Measurements from ENCODE around the gene DDX18.

DDX18 gene

DNA sequence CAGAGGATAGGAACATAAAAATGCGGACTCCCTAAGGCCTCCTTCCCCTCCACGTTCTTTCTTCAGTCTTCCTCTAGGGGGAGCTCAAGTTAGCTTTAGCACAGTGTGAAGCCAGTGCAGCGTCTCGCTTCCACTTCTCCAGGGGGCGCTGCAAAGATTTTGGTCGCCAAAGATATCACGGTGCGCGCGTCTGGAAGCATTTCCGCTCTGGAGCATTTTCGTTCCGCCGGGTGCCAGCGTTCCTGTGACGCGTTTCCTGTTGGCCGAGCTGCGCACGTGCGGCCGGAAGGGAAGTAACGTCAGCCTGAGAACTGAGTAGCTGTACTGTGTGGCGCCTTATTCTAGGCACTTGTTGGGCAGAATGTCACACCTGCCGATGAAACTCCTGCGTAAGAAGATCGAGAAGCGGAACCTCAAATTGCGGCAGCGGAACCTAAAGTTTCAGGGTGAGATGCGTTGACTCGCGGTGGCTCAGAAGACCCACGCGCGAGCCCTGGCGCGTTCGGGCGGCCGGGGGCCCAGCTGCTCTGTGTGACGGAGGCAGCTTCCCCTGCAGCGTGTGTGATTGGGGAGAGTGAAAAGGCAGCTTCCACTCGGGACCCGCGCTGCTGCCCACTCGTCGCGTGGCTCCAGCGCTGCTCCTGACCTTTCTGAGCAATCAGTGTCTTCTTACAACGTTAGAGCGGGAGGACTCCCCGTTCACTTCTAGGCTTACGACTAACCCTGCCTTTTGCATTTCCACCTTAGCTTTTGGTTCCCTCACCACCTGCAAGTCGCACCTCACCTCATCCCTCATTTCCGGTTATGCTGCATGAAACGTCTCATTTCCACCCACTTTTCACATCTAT is at the start of gene DDX18:
Gene DDX18, plus strand, starts transcription at position 275 of the 848 bp plus-strand sequence. Its CDS starts 87 bp downstream, at position 362.
- in situ Hi-C loops (cut with MboI; ENCODE audit: low pct_unique_long_range_greater_than_20kb, low sequenced_read_pairs, unreplicated experiment) = no loop called here
- TF ChIP-seq, protein P1, sequence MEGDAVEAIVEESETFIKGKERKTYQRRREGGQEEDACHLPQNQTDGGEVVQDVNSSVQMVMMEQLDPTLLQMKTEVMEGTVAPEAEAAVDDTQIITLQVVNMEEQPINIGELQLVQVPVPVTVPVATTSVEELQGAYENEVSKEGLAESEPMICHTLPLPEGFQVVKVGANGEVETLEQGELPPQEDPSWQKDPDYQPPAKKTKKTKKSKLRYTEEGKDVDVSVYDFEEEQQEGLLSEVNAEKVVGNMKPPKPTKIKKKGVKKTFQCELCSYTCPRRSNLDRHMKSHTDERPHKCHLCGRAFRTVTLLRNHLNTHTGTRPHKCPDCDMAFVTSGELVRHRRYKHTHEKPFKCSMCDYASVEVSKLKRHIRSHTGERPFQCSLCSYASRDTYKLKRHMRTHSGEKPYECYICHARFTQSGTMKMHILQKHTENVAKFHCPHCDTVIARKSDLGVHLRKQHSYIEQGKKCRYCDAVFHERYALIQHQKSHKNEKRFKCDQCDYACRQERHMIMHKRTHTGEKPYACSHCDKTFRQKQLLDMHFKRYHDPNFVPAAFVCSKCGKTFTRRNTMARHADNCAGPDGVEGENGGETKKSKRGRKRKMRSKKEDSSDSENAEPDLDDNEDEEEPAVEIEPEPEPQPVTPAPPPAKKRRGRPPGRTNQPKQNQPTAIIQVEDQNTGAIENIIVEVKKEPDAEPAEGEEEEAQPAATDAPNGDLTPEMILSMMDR (IDR thresholded peaks at IDR 0.05; ENCODE audit: extremely low read depth, insufficient read depth, missing control alignments) = peak; percentile 98
- DNase-seq (ENCODE audit: low spot score) = peak; percentile 83

DNA sequence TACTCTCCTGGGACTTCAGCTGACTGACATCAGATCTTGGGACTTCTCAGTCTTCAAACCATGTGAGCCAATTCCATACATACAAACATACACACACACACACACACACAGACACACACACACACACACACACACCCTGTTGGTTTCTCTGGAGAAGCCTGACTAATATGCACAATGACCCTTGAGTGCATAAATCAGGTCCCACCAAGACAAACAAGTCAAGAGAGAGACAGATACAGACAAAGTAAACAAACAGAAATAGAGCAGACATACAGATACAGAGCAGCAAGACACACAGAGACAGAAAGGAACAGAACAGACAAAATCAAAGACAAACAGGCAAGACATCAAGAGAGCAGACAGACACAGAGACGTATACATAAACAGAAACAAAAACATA is 43.8 kb upstream of the DDX18 start:
- in situ Hi-C loops (cut with MboI; ENCODE audit: low pct_unique_long_range_greater_than_20kb, low sequenced_read_pairs, unreplicated experiment) = no loop called here
- TF ChIP-seq, protein P1 (IDR thresholded peaks at IDR 0.05; ENCODE audit: extremely low read depth, insufficient read depth, missing control alignments) = no peak
- no peak for DNase-seq (ENCODE audit: low spot score)

DNA sequence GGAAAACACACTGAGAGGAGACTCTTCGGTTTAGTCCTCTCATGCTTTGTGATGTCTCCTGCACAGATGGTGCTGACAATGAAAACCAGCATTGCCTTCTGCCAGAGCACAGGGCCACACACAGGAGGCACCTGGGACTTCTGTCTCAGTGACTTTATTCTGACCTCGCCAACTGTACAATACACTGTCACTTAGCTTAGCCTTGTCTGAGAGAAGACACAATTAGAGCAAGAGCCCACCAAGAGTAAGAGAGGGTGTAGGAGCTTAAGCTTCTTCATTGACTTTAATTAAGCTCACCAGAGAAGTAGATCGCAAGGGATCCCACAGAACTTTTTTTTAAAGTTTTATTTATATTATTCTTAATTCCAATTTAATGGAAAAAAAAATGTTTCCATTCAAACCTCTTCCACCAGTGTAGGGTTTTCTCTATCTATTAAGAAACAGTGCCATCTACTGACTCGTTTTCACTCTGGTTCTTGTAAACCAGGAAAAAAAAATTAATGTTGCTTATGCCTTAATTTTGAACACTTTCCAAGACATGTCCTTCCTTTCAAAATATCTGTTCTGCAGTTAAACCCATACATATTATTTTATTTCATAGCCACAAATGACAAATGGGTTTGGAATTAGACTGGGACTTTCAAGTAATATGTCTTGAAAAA is 42.4 kb upstream of the DDX18 start:
- in situ Hi-C loops (cut with MboI; ENCODE audit: low pct_unique_long_range_greater_than_20kb, low sequenced_read_pairs, unreplicated experiment) = no loop called here
- TF ChIP-seq, protein P1 (IDR thresholded peaks at IDR 0.05; ENCODE audit: extremely low read depth, insufficient read depth, missing control alignments) = peak; percentile 49
- peak; percentile 20 for DNase-seq (ENCODE audit: low spot score)

DNA sequence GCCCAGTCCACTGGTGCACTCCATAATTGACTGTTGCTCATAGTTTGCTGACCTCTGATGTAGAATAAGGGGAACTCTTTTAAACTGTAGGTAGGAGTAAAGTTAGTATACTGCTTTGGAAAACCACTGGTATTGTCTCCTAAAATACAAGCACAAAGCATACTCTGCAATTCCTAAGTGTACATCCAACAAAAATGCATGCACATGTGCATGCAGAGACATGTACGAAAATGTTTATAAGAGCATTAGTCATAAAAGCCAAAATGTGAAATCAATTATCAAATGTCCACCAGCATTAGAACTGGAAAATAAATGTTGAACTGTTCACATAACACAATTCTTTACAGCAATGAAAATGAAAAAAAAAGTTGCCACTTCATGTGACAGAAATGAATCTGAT is 39.8 kb upstream of the DDX18 start:
- in situ Hi-C loops (cut with MboI; ENCODE audit: low pct_unique_long_range_greater_than_20kb, low sequenced_read_pairs, unreplicated experiment) = no loop called here
- TF ChIP-seq, protein P1 (IDR thresholded peaks at IDR 0.05; ENCODE audit: extremely low read depth, insufficient read depth, missing control alignments) = no peak
- no peak for DNase-seq (ENCODE audit: low spot score)

DNA sequence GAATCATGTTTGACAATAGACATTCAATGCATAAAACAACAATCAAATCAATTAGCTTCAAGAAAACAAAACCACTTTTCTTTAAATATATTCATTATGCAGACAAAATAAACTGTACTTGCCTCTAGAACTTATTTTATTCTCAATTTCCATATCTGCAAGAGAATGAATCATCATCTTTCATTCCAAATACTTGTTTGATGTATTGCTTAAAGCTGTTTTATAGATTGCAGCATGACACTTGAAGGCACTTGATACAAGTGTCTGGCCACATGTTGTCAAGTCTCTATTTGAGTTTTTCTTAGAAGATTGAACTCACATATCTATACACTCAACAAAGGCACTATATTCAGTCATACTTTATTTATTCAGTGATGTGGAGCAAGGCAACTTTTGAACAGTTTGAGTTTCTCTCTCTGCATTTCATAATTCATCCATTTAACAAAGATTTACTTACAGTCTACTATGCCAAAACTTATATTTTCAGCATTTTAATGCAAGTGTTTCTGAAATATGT is 38.7 kb upstream of the DDX18 start:
- in situ Hi-C loops (cut with MboI; ENCODE audit: low pct_unique_long_range_greater_than_20kb, low sequenced_read_pairs, unreplicated experiment) = no loop called here
- TF ChIP-seq, protein P1 (IDR thresholded peaks at IDR 0.05; ENCODE audit: extremely low read depth, insufficient read depth, missing control alignments) = no peak
- no peak for DNase-seq (ENCODE audit: low spot score)

DNA sequence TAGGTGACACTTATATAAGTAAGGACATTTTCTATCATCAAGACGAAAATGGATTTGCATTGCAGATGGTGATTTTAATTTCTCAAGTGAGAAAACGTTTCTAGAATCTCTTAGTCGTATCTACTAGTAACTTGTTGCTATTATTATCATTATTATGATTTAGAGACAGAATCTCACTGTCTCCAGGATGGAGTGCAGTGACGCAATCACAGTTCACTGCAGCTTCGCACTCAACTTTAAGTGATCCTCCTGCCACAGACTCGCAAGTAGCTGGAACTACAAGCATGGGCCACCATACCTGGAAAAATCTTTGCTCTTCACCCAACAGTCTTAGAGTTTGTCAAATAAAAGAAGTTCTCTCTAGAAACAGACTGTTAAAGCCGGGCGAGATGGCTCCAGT is 37.6 kb upstream of the DDX18 start:
- DNase-seq (ENCODE audit: low spot score) = no peak
- in situ Hi-C loops (cut with MboI; ENCODE audit: low pct_unique_long_range_greater_than_20kb, low sequenced_read_pairs, unreplicated experiment) = no loop called here
- TF ChIP-seq, protein P1 (IDR thresholded peaks at IDR 0.05; ENCODE audit: extremely low read depth, insufficient read depth, missing control alignments) = no peak

Data from GM13977 (cell line).